Heart right ventricle (tissue), 16 donors: Measurements from ENCODE around the gene TBC1D2. TPM values are rescaled to one million over a fixed set of nuclear protein-coding genes. Genes with fewer than 3 reads are reported as not detected.

ENCODE experiments used
- ATAC-seq, 8 donors: fragments of 200-7000 bp; cut with Tn5 transposase; one replicate each; pipeline ENCODE4 v1.9.1; 2020; ENCODE audit warnings: mild to moderate bottlenecking in 8 of 8, moderate library complexity in 8 of 8, moderate number of reproducible peaks in 1 of 8
- DNase-seq, 2 donors: peaks; one replicate each; pipeline ENCODE4 v3.0.0-alpha.2; 2020
- H3K27ac ChIP-seq, 10 donors: fragments of 200-600 bp; sonication (generic) in 2 of 10; one replicate each; pipeline versions ENCODE4 v1.5.0 to v1.8.0; 2020 to 2022; ENCODE audit warnings: mild to moderate bottlenecking in 3 of 10
- H3K27me3 ChIP-seq, 7 donors: fragments of 200-600 bp; one replicate each; pipeline ENCODE4 v1.8.0; 2021 to 2022; ENCODE audit warnings: mild to moderate bottlenecking in 2 of 7
- H3K36me3 ChIP-seq, 9 donors: fragments of 200-600 bp; sonication (generic) in 1 of 9; one replicate each; pipeline versions ENCODE4 v1.5.0 to v1.8.0; 2020 to 2022; ENCODE audit warnings: mild to moderate bottlenecking in 2 of 9
- H3K4me1 ChIP-seq, 9 donors: fragments of 200-600 bp; sonication (generic) in 1 of 9; one replicate each; pipeline versions ENCODE4 v1.5.0 to v1.8.0; 2020 to 2022; ENCODE audit warnings: mild to moderate bottlenecking in 4 of 9
- H3K4me3 ChIP-seq, 10 donors: fragments of 200-600 bp; sonication (generic) in 2 of 10; one replicate each; pipeline versions ENCODE4 v1.5.0 to v1.8.0; 2020 to 2022; ENCODE audit warnings: mild to moderate bottlenecking in 7 of 10, moderate library complexity in 2 of 10
- H3K9me3 ChIP-seq, 11 donors: fragments of 200-600 bp in 10 of 11; sonication (generic) in 2 of 11; one replicate each; pipeline versions ENCODE4 v1.5.0 to v1.8.0; 2013 to 2022; ENCODE audit warnings: mild to moderate bottlenecking in 2 of 11, control low read depth in 1 of 11, moderate library complexity in 1 of 11
- WGBS, 2 donors: extraction: QIAGEN DNeasy Blood & Tissue Kit; methylation state at CpG; one replicate each; pipeline ENCODE4 v1.1.7; 2013; ENCODE audit warnings: inconsistent platforms in 1 of 2; 5-methylcytosine and 5-hydroxymethylcytosine counted together
- intact Hi-C, 10 donors: fragments of 100-400 bp; cut with DNase I; formaldehyde crosslinking; loops; one replicate each; pipeline versions ENCODE4 v1.11.1 to v1.14.2; 2022
- polyA plus RNA-seq, 2 donors: library from polyadenylated mRNA; stranded (reverse); fragments of 200-250 nt; gene quantifications; one replicate each; pipeline ENCODE4 v1.2.3, GENCODE V29; 2013
- total RNA-seq, 10 donors: library from RNA; stranded (reverse); fragmentation: NEBNext Ultra II Directional in 3 of 10; extraction: Animal tissue kit (Norgen Biotek cat#: 25700) in 3 of 10; gene quantifications; one replicate each; pipeline versions ENCODE4 v1.2.1 to v1.2.4, GENCODE V29; 2021 to 2023
- TF ChIP-seq, protein P1 (sequence below), 9 donors: fragments of 200-600 bp; sonication (generic) in 2 of 9; IDR thresholded peaks; one replicate each; pipeline versions ENCODE4 v1.5.0 to v1.8.0; 2021 to 2022; ENCODE audit warnings: antibody characterized with exemption in 9 of 9, mild to moderate bottlenecking in 5 of 9, moderate library complexity in 1 of 9
- donor health status: Arrhythmogenic right ventricular cardiomyopathy.
- donor health status: ischemic (EF 13 %, LVEDD 7.1; RV severe dilation, severe dysfunction).
- donor health status: healthy with polysubstance abuse.
- donor health status: DM: no; HTN: yes; CAD: no.
- donor health status: DM: no; HTN: no; CAD: no.
- donor health status: ischemic (EF 25% LVEDD 6.9; RV normal size, moderate dysfunction).
- donor health status: ischemic (EF 25% LVEDD 5.7; RV mildly dilated, moderate dysfunction).
- donor health status: healthy.
- donor health status: DM: yes; HTN: yes; CAD: no.
- donor health status: Ischemic cardiomyopathy.
- donor health status: ischemic (EF 35%, LVEDD 5.7; RV mildly dilated, moderate dysfunction).
- donor health status: nonischemic (EF 11% LVEDD 7.7; RV severe dilation, severe dysfunction).
- donor health status: DM: yes; HTN: yes; CAD: no.
- donor health status: PGD.
- donor health status: ischemic (EF 29% LVEDD 5.4; RV normal size, mild dysfunction).
- donor health status: nonischemic (EF 23%, LVEDD 6.1; RV moderate dilation, normal function).

TBC1D2 gene
- total and polyA plus RNA-seq, 12 donors: 0.49 to 4.3 (median 1.9) TPM

DNA sequence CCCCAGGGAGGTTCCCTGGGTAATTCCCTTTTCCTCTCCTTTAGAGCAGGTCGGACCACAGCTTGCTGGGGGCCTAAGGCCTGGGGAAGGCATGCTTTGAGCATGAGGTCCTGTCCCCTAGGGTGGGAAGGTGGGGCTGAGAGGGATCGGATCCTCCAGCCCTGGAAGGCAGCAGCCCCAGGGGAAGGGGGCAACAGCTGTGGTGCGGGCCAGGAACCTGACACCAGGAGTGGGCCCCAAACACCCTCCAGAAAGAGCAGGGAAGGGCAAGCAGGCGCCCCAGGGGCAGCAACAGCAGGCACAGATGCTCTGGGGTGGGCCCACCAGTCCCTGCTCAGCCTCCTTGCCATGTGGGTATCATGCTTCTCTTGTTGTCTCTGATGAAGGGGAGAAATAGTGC, 59.8 kb downstream of the TBC1D2 start:
- ATAC-seq (no peak), DNase-seq (no peak)
- Histone ChIP-seq H3K27me3 (peaks cover 0 to 9% (median 0%) of the 10 kb centered on the region in 7 donors), H3K36me3 (peaks cover 0 to 25% (median 0%) of the 10 kb centered on the region in 9 donors), H3K4me3 (no peak overlapping the region), H3K9me3 (no peaks in the 10 kb centered on the region), H3K4me1 (peaks cover 0 to 19% (median 6%) of the 10 kb centered on the region in 9 donors), H3K27ac (no peak overlapping the region)
- intact Hi-C loops: loop anchor here in 1 of 10 donors (10.0 kb wide), 1 partner anchor 121 kb away; no protein-coding TSS in a partner anchor
- 78 to 85% methylated on average over 4 of the region's 4 CpGs for WGBS, 2 donors
- TF ChIP-seq, protein P1, sequence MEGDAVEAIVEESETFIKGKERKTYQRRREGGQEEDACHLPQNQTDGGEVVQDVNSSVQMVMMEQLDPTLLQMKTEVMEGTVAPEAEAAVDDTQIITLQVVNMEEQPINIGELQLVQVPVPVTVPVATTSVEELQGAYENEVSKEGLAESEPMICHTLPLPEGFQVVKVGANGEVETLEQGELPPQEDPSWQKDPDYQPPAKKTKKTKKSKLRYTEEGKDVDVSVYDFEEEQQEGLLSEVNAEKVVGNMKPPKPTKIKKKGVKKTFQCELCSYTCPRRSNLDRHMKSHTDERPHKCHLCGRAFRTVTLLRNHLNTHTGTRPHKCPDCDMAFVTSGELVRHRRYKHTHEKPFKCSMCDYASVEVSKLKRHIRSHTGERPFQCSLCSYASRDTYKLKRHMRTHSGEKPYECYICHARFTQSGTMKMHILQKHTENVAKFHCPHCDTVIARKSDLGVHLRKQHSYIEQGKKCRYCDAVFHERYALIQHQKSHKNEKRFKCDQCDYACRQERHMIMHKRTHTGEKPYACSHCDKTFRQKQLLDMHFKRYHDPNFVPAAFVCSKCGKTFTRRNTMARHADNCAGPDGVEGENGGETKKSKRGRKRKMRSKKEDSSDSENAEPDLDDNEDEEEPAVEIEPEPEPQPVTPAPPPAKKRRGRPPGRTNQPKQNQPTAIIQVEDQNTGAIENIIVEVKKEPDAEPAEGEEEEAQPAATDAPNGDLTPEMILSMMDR (IDR thresholded peaks at IDR 0.05): no peak

DNA sequence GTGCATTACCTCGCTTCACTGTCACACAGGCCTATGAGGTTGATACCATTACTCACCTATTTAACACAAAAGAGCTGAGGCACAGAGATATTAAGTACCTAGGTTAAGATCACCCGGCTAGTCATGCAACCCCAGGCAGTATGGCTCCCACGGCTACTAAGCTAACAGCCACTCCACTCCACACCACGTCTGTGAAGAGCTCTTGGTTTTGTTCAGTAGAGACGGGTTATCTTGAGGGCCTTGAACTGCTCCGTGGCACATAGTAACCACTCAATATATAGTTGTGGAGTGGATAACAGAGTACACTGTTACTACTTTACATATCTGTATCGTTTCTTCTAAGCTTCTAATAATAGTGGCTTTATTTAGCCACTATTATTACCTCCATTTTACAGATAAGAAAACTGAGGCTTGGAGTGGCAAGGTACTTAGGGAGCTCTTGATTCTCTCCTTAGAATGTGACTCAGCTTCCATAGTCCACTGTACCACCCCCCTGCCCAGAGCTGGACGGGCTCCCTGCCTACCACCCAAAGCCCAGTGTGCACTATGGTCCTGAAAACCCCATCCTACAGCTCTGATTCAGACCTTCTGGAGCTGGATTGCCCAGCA, 62.0 kb downstream of the TBC1D2 start:
- Histone ChIP-seq H3K27ac (peak overlapping the region in 5 of 10 donors; percentile 20 to 72 (median 44)), H3K4me1 (peaks cover 0 to 19% (median 6%) of the 10 kb centered on the region in 9 donors), H3K36me3 (peaks cover 0 to 8% (median 0%) of the 10 kb centered on the region in 9 donors), H3K4me3 (peak overlapping the region in 9 of 10 donors; percentile 46 to 79 (median 71)), H3K9me3 (no peaks in the 10 kb centered on the region), H3K27me3 (peaks cover 0 to 9% (median 0%) of the 10 kb centered on the region in 7 donors)
- intact Hi-C loops: loop anchor here in 1 of 10 donors (10.0 kb wide), 1 partner anchor 119 kb away; no protein-coding TSS in a partner anchor
- WGBS, 2 donors: 54 to 59% methylated on average over 8 of the region's 8 CpGs
- TF ChIP-seq, protein P1 (IDR thresholded peaks at IDR 0.05): no peak
- ATAC-seq (peak in 2 of 8 donors; percentile 5 to 8), DNase-seq (no peak)

DNA sequence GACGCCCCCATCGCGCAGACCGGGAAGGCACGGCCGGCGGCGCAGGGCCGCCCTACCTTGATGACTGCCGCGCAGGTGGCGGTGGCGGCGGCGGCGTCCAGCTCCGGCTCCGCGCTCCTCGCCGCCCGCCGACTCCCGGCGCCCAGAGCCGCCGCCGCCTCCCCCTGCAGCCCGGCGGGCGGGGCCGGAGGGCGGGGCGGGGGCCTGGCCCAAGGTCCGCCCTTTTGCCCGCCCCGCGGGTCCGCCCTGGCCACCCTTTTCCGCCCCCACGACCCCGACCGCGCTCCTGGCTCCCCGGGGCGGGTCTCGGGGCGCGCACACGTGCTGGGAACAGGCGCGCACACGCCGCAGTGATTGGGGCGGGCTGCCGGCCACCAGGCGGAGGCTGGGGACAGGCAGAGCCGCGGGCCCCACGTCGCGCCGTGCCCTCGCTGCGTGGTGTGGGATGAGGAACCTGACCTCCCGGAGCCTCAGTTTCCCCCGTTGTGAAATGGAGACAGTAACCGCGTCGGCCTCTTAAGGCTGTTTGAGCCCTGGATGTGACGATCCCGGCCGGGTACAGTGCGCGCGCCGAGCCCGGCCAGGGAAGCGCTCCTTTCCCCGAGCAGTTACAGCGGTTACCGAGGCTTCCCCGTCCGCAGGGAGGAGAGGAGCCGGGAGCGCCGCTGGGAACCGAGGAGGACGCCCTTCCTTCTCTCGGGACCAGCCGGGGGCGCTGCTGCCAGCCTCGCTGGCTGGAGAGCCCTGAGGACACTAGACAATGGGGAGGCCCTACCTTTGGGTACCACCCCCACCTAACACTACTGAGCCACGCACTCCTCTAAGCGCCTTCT, 62.7 kb downstream of the TBC1D2 start, which contains the start of gene CORO2A:
TSS of gene CORO2A (minus strand) at position 135 of the 833 bp plus-strand sequence. CDS start 34,977 bp downstream, outside the sequence.
- peak within 1 kb of the TSS in 6 of 10 donors; percentile 20 to 72 (median 40) for H3K27ac ChIP-seq
- TF ChIP-seq, protein P1 (IDR thresholded peaks at IDR 0.05): peak in 7 of 9 donors; percentile 6 to 47 (median 36)
- DNase-seq (peak; percentile 57 to 74), ATAC-seq (peak; percentile 80 to 92 (median 90))
- H3K4me3 ChIP-seq: peak within 1 kb of the TSS; percentile 46 to 79 (median 70)
- 1% methylated on average over 64 to 95 of the region's 95 CpGs for WGBS, 2 donors
- H3K27me3 ChIP-seq: peaks cover 0 to 9% (median 0%) of the 10 kb centered on the region in 7 donors
- no peaks in the 10 kb centered on the region for H3K9me3 ChIP-seq
- H3K36me3 ChIP-seq: peaks cover 0 to under 1% (median 0%) of the 10 kb centered on the region in 9 donors
- intact Hi-C loops: loop anchor here in 1 of 10 donors (10.0 kb wide), 1 partner anchor 118 kb away; no protein-coding TSS in a partner anchor
- peaks cover 0 to 19% (median 6%) of the 10 kb centered on the region in 9 donors for H3K4me1 ChIP-seq
